Measurements from ENCODE around the gene NPB. TPM values are rescaled to one million over a fixed set of nuclear protein-coding genes. Genes with fewer than 3 reads are reported as not detected.

The NPB gene
- total and polyA plus RNA-seq, 2 of the 8 experiments (the other 6 are each of a cell fraction or from before 2014, with no cell fraction given): 1.5 to 2.5 TPM

- Histone ChIP-seq H3K79me2 (ENCODE audit: control insufficient read depth in 1 of 2, insufficient read depth in 2 of 2, low read length in 2 of 2) (peaks cover 7 to 50% of the 10 kb centered on the region in 2 experiments; a peak in 3 of 4 replicates), H4K20me1 (replicated peaks in 1 of 2; ENCODE audit: control insufficient read depth in 1 of 2, insufficient read depth in 2 of 2, low read length in 2 of 2) (peaks cover 15 to 41% of the 10 kb centered on the region in 2 experiments), H3K56ac (replicated peaks; ENCODE audit: insufficient read length, low read depth, low read length) (no peak within 1 kb of the TSS), H2BK12ac (ENCODE audit: low read depth, low read length) (0 out of 2 replicates have a peak within 1 kb of the TSS, but pooled peaks have one; percentile 23), H2AK5ac (ENCODE audit: low read depth, low read length) (no peak within 1 kb of the TSS), H2BK20ac (ENCODE audit: low read length) (no peak within 1 kb of the TSS), H2AFZ (ENCODE audit: low read length) (no peak within 1 kb of the TSS), H3K4me3 (ENCODE audit: extremely low read depth in 1 of 4, insufficient read depth in 2 of 4, low read depth in 3 of 4, low read length in 4 of 4) (peak within 1 kb of the TSS; percentile 64 to 90 (median 75)), H3K23ac (ENCODE audit: insufficient read length) (no peak within 1 kb of the TSS), H3K18ac (ENCODE audit: extremely low read depth, low read length) (no peak within 1 kb of the TSS), H4K91ac (replicated peaks; ENCODE audit: insufficient read length, low read length) (no peak within 1 kb of the TSS), H3K4me2 (ENCODE audit: insufficient read depth in 1 of 2, low read depth in 2 of 2, low read length in 2 of 2) (peak within 1 kb of the TSS; percentile 71 to 87), H3K4me1 (replicated peaks in 1 of 4; ENCODE audit: control insufficient read depth in 3 of 4, insufficient read depth in 4 of 4, low read length in 3 of 4) (peaks cover 0 to 13% (median 5%) of the 10 kb centered on the region in 4 experiments; a peak in 6 of 7 replicates), H3K23me2 (ENCODE audit: low read depth, low read length) (peaks cover 5% of the 10 kb centered on the region), H4K5ac (ENCODE audit: insufficient read length, low read depth, low read length) (no peak within 1 kb of the TSS), H3K4ac (replicated peaks; ENCODE audit: insufficient read length, low read depth, low read length) (no peak within 1 kb of the TSS), H3K9me3 (ENCODE audit: insufficient read depth in 2 of 2, low read depth in 1 of 2, low read length in 1 of 2) (no peaks in the 10 kb centered on the region), H3K27me3 (replicated peaks in 1 of 4; ENCODE audit: control insufficient read depth in 3 of 4, extremely low read depth in 1 of 4, insufficient read depth in 3 of 4, low read length in 3 of 4) (no peaks in the 10 kb centered on the region), H2BK120ac (replicated peaks; ENCODE audit: low read depth, low read length) (no peak within 1 kb of the TSS), H2BK15ac (ENCODE audit: low read length) (no peak within 1 kb of the TSS; the same call in 1 of the 2 replicates), H2BK5ac (ENCODE audit: low read depth, low read length) (no peak within 1 kb of the TSS), H3K79me1 (ENCODE audit: low read depth, low read length) (peaks cover 24% of the 10 kb centered on the region), H3K36me3 (ENCODE audit: control insufficient read depth in 2 of 4, insufficient read depth in 4 of 4, low read length in 3 of 4) (peaks cover 11 to 43% (median 28%) of the 10 kb centered on the region in 4 experiments), H4K8ac (ENCODE audit: extremely low read depth, insufficient read depth, low read length) (peak within 1 kb of the TSS; percentile 60), H3K9ac (replicated peaks in 1 of 4; ENCODE audit: extremely low read depth in 1 of 4, low read depth in 3 of 4, low read length in 3 of 4) (peak within 1 kb of the TSS; percentile 5 to 87 (median 58)), H3K14ac (ENCODE audit: insufficient read length) (no peak within 1 kb of the TSS), H3K27ac (ENCODE audit: low read depth, low read length) (peak within 1 kb of the TSS; percentile 18; the same call in 1 of the 2 replicates)
- peak in 1 of 2 experiments; percentile 83 for DNase-seq (ENCODE audit: low read depth in 1 of 2, low spot score in 2 of 2)
- POLR2A ChIA-PET (ENCODE audit: partially characterized antibody): interaction anchor here (0.6 to 8.7 kb wide), 14 partner anchors 9 to 275 kb away, joined by 3 to 135 read pairs (median 4); partner anchors contain the start of genes MAFG and PYCR1
- WGBS, 2 experiments (ENCODE audit: extremely low coverage in 1 of 2, insufficient coverage in 1 of 2, insufficient read length in 1 of 2, insufficient replicate concordance in 2 of 2, low coverage in 1 of 2, low lambda C conversion rate in 2 of 2, missing lambda C conversion rate in 1 of 2): 4% methylated on average over 32 of the region's 94 CpGs; no CpG with 5 or more reads in 1 of the 2 experiments
- CTCF ChIA-PET (ENCODE audit: partially characterized antibody): interaction anchor here (1.0 to 2.2 kb wide), 6 partner anchors 7 to 113 kb away, joined by 3 to 7 read pairs (median 4); partner anchors contain the start of gene ARHGDIA
- FAIRE-seq: no peak
- TF ChIP-seq CTBP2 (IDR thresholded peaks at IDR 0.05; ENCODE audit: borderline replicate concordance, insufficient read depth, insufficient read length, low read length) (no peak), TAF1 (IDR thresholded peaks at IDR 0.05; ENCODE audit: low read depth, low read length) (peak; percentile 60), SP2 (IDR thresholded peaks at IDR 0.05; ENCODE audit: low read length) (no peak), BACH1 (IDR thresholded peaks at IDR 0.05; ENCODE audit: low read length) (no peak), NRF1 (IDR thresholded peaks at IDR 0.05; ENCODE audit: low read depth, low read length) (peak; percentile 66), EGR1 (IDR thresholded peaks at IDR 0.05; ENCODE audit: borderline replicate concordance, low read depth, low read length) (no peak), CBX8 (IDR thresholded peaks at IDR 0.05; ENCODE audit: borderline replicate concordance, low read depth, low read length) (no peak)
Observed at GRCh38 chr17:81917565-81918332, 15.7 kb downstream of the NPB start, which contains the start of gene SIRT7. Gene SIRT7, minus strand, starts transcription at chr17:81918176. Its CDS starts 45 bp downstream, at chr17:81918131.
